Measurements from ENCODE around the gene BRD9. TPM values are rescaled to one million over a fixed set of nuclear protein-coding genes. Genes with fewer than 3 reads are reported as not detected.

BRD9 gene
- total and polyA plus RNA-seq, 2 of the 13 experiments (the other 11 are each of a cell fraction or from before 2014, with no cell fraction given), result 5.2 to 22.9 TPM

DNA sequence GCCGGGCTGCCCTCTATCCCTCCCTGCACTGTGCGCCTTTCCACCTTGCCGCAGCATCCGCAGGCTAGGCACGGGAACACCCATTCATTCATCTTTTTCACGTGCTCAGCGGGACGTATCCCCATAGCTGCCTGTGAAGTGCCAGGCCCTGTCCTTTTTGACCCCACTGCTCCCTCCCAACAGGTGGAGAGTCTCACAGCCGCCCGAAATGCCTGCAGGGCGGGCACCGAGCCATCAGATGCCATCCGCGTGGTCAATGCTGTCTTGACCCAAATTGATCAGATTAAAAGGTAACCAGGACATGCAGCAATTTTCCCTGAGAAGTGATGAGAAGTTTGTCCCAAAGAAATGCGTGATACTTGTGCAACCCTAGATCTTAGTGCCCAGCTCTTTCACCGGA lies 15.6 kb upstream of the BRD9 start:
- Histone ChIP-seq H3K9ac (ENCODE audit: insufficient read depth, low read depth, low read length) (no peak overlapping the region), H3K4me1 (ENCODE audit: insufficient read depth, low read length) (no peaks in the 10 kb centered on the region), H3K79me2 (ENCODE audit: insufficient read depth, low read length) (no peaks in the 10 kb centered on the region), H3K27me3 (ENCODE audit: control insufficient read depth in 1 of 2, insufficient read depth in 2 of 2, low read length in 2 of 2) (no peaks in the 10 kb centered on the region), H3K27ac (ENCODE audit: extremely low read length, insufficient read depth, low read length) (no peak overlapping the region), H3K4me3 (replicated peaks in 1 of 3; ENCODE audit: insufficient read depth in 1 of 3, low read depth in 2 of 3, low read length in 3 of 3) (no peak overlapping the region), H3K4me2 (ENCODE audit: low read depth, low read length) (no peak overlapping the region), H4K20me1 (ENCODE audit: insufficient read depth, low read length) (no peaks in the 10 kb centered on the region), H2AFZ (ENCODE audit: low read length) (no peak overlapping the region), H3K36me3 (replicated peaks in 1 of 2; ENCODE audit: control insufficient read depth in 1 of 2, insufficient read depth in 2 of 2, low read length in 2 of 2) (peaks cover 22 to 77% of the 10 kb centered on the region in 2 experiments), H3K9me3 (ENCODE audit: low read length) (no peaks in the 10 kb centered on the region)
- ATAC-seq, result no peak
- in situ Hi-C loops (cut with HindIII; ENCODE audit: extremely low pct_ligation_motif_present, low pct_unique_long_range_greater_than_20kb) (no loop called here), intact Hi-C loops (cut with micrococcal nuclease; ENCODE audit: unreplicated experiment) (no loop called here)
- CTCF ChIA-PET (ENCODE audit: low intra/inter-chr PET ratio, low total read pairs), result no interaction called here
- no peak for DNase-seq (ENCODE audit: low spot score)
- FAIRE-seq, result no peak
- WGBS (ENCODE audit: low lambda C conversion rate), result 98% methylated on average over 16 of the region's 16 CpGs
- TF ChIP-seq IRF2 (CRISPR knock-in tag; IDR thresholded peaks at IDR 0.05) (no peak), MXI1 (IDR thresholded peaks at IDR 0.05; ENCODE audit: borderline replicate concordance, low read depth, low read length) (no peak), ZNF644 (CRISPR knock-in tag; IDR thresholded peaks at IDR 0.05; ENCODE audit: low read depth) (no peak), SMARCE1 (IDR thresholded peaks at IDR 0.05; ENCODE audit: borderline replicate concordance) (no peak), MED13 (CRISPR knock-in tag; IDR thresholded peaks at IDR 0.05) (no peak), CBX1 (IDR thresholded peaks at IDR 0.05; ENCODE audit: low read depth) (no peak), BHLHE40 (IDR thresholded peaks at IDR 0.05; ENCODE audit: low read length) (no peak), ZNF431 (CRISPR knock-in tag; IDR thresholded peaks at IDR 0.05; ENCODE audit: borderline replicate concordance, low read depth) (no peak), GABPB1 (CRISPR knock-in tag; IDR thresholded peaks at IDR 0.05) (no peak), GTF2F1 (IDR thresholded peaks at IDR 0.05; ENCODE audit: low read length) (no peak), SP2 (CRISPR knock-in tag; IDR thresholded peaks at IDR 0.05) (no peak), YY1 (IDR thresholded peaks at IDR 0.05; ENCODE audit: insufficient read depth, insufficient replicate concordance, low read depth, low read length) (no peak), ZNF17 (CRISPR knock-in tag; IDR thresholded peaks at IDR 0.05) (no peak), ZFP82 (CRISPR knock-in tag; IDR thresholded peaks at IDR 0.05; ENCODE audit: borderline replicate concordance) (no peak), HDAC2 (CRISPR knock-in tag; IDR thresholded peaks at IDR 0.05) (no peak)
- TF ChIP-seq, protein P1, sequence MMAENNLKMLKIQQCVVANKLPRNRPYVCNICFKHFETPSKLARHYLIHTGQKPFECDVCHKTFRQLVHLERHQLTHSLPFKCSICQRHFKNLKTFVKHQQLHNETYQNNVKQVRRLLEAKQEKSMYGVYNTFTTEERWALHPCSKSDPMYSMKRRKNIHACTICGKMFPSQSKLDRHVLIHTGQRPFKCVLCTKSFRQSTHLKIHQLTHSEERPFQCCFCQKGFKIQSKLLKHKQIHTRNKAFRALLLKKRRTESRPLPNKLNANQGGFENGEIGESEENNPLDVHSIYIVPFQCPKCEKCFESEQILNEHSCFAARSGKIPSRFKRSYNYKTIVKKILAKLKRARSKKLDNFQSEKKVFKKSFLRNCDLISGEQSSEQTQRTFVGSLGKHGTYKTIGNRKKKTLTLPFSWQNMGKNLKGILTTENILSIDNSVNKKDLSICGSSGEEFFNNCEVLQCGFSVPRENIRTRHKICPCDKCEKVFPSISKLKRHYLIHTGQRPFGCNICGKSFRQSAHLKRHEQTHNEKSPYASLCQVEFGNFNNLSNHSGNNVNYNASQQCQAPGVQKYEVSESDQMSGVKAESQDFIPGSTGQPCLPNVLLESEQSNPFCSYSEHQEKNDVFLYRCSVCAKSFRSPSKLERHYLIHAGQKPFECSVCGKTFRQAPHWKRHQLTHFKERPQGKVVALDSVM (CRISPR knock-in tag; IDR thresholded peaks at IDR 0.05), result no peak
- TF ChIP-seq, protein P2, sequence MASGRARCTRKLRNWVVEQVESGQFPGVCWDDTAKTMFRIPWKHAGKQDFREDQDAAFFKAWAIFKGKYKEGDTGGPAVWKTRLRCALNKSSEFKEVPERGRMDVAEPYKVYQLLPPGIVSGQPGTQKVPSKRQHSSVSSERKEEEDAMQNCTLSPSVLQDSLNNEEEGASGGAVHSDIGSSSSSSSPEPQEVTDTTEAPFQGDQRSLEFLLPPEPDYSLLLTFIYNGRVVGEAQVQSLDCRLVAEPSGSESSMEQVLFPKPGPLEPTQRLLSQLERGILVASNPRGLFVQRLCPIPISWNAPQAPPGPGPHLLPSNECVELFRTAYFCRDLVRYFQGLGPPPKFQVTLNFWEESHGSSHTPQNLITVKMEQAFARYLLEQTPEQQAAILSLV (CRISPR knock-in tag; IDR thresholded peaks at IDR 0.05; ENCODE audit: borderline replicate concordance), result no peak
- no TSS peak for BruUV-seq (replicated peaks)
- POLR2A ChIA-PET, result no interaction called here

All from HepG2 (cell line).